Osteoblast (primary cell): ENCODE data around the gene COPS6. TPM values are rescaled to one million over a fixed set of nuclear protein-coding genes. Genes with fewer than 3 reads are reported as not detected.
A peak's percentile ranks its signal among the peaks of the same experiment; 100 is the strongest.

Source experiments
- DNase-seq: peaks from one replicate; pipeline ENCODE4 v3.0.0; 2011; ENCODE audit warnings: low spot score, mixed read lengths; ENCODE audit not compliant: insufficient read length; ENCODE audit errors: missing footprints
- H2AFZ ChIP-seq: 2 replicates; pipeline ENCODE4 v1.6.0; 2011; ENCODE audit warnings: mild to moderate bottlenecking, low read length
- H3K27ac ChIP-seq: 2 replicates; pipeline ENCODE4 v1.5.1; 2011; ENCODE audit warnings: mild to moderate bottlenecking, low read depth, low read length, moderate library complexity
- H3K27me3 ChIP-seq: 2 replicates; pipeline ENCODE4 v1.6.0; 2012; ENCODE audit warnings: mild to moderate bottlenecking, control low read depth, inconsistent platforms, low read length, moderate library complexity; ENCODE audit not compliant: insufficient read depth
- H3K36me3 ChIP-seq: 2 replicates; pipeline ENCODE4 v1.5.1; 2011; ENCODE audit warnings: mild to moderate bottlenecking, low read length, control low read depth, moderate library complexity; ENCODE audit not compliant: insufficient read depth
- H3K4me1 ChIP-seq: 2 replicates; pipeline ENCODE4 v1.5.1; 2011; ENCODE audit warnings: mild to moderate bottlenecking, low read length, control low read depth, moderate library complexity; ENCODE audit not compliant: insufficient read depth
- H3K4me2 ChIP-seq: 2 replicates; pipeline ENCODE4 v1.6.0; 2011; ENCODE audit warnings: mild to moderate bottlenecking, low read length; ENCODE audit not compliant: insufficient read depth
- H3K4me3 ChIP-seq: fragments of 200-600 bp; sonication (generic); 3 replicates; pipeline ENCODE4 v1.5.1; 2012; ENCODE audit warnings: mild to moderate bottlenecking, low read length, inconsistent platforms; ENCODE audit not compliant: insufficient read depth
- H3K79me2 ChIP-seq: 2 replicates; pipeline ENCODE4 v1.6.0; 2012; ENCODE audit warnings: mild to moderate bottlenecking, low read length, control low read depth, inconsistent platforms; ENCODE audit not compliant: insufficient read depth
- H3K9me3 ChIP-seq: 2 replicates; pipeline ENCODE4 v1.5.1; 2011; ENCODE audit warnings: low read depth, low read length, control low read depth
- H4K20me1 ChIP-seq: 2 replicates; pipeline ENCODE4 v1.6.0; 2012; ENCODE audit warnings: mild to moderate bottlenecking, low read length, control low read depth; ENCODE audit not compliant: insufficient read depth
- total RNA-seq: library from RNA; depleted of rRNA; stranded (reverse); fragments of >200 nt; gene quantifications from 2 replicates; pipeline ENCODE4 v1.2.3, GENCODE V29; 2012
- TF ChIP-seq, protein P1 (sequence below): IDR thresholded peaks from 2 replicates; pipeline ENCODE4 v1.5.1; 2011; ENCODE audit warnings: mild to moderate bottlenecking, low read depth, low read length, moderate library complexity; ENCODE audit errors: extremely low read depth

Gene COPS6
- total RNA-seq, 1 donor = 45.6 TPM

DNA sequence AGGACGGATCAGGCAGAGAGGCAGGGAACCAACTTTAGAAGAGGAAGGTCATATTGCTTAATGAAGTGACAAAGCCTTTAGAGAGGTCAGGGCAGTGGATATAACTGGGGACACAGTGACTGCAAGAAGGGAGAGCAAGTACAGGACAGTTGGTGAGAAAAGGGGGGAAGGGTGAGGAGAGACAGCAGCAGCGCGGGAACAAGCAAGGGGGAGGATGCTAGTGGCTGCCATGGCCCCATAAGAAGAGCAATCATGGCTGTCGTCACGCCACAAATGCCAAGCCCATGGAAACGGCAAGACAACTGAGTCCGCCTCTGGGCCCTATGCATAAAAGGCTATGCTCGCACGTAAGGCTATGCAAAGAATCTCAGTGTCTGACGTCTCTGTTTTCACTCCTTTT, 16.3 kb upstream of the COPS6 start:
- no peaks in the 10 kb centered on the region for H3K4me1 ChIP-seq
- H3K36me3 ChIP-seq = peaks cover 79% of the 10 kb centered on the region
- H3K27ac ChIP-seq = no peak overlapping the region
- peaks cover 27% of the 10 kb centered on the region for H3K79me2 ChIP-seq
- no peaks in the 10 kb centered on the region for H3K27me3 ChIP-seq
- no peak overlapping the region for H3K4me3 ChIP-seq
- H2AFZ ChIP-seq = no peak overlapping the region
- TF ChIP-seq, protein P1, sequence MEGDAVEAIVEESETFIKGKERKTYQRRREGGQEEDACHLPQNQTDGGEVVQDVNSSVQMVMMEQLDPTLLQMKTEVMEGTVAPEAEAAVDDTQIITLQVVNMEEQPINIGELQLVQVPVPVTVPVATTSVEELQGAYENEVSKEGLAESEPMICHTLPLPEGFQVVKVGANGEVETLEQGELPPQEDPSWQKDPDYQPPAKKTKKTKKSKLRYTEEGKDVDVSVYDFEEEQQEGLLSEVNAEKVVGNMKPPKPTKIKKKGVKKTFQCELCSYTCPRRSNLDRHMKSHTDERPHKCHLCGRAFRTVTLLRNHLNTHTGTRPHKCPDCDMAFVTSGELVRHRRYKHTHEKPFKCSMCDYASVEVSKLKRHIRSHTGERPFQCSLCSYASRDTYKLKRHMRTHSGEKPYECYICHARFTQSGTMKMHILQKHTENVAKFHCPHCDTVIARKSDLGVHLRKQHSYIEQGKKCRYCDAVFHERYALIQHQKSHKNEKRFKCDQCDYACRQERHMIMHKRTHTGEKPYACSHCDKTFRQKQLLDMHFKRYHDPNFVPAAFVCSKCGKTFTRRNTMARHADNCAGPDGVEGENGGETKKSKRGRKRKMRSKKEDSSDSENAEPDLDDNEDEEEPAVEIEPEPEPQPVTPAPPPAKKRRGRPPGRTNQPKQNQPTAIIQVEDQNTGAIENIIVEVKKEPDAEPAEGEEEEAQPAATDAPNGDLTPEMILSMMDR = no peak
- H4K20me1 ChIP-seq = peaks cover 5% of the 10 kb centered on the region
- no peak overlapping the region for H3K4me2 ChIP-seq
- peaks cover 37% of the 10 kb centered on the region for H3K9me3 ChIP-seq
- peak; percentile 13 for DNase-seq

DNA sequence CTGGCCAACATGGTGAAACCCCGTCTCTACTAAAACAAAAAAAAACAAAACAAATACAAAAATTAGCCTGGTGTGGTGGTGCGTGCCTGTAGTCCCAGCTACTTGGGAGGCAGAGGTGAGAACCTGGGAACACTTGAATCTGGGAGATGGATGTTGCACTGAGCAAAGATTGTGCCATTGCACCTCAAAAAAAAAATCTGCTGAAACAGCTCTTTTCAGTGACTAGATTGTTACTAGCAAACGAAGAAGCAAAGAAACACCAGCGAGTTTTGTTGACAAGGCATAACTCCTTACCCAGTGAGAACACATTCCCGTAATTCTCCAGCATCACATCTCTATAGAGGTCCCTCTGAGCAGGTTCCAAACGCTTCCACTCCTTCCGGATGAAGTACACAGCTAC, 13.9 kb upstream of the COPS6 start:
- H4K20me1 ChIP-seq = peaks cover 18% of the 10 kb centered on the region
- peaks cover 35% of the 10 kb centered on the region for H3K9me3 ChIP-seq
- H3K4me2 ChIP-seq = no peak overlapping the region
- TF ChIP-seq, protein P1 = no peak
- no peak overlapping the region for H3K27ac ChIP-seq
- no peak for DNase-seq
- H3K4me1 ChIP-seq = peaks cover 2% of the 10 kb centered on the region
- H2AFZ ChIP-seq = no peak overlapping the region
- H3K27me3 ChIP-seq = no peaks in the 10 kb centered on the region
- peaks cover 50% of the 10 kb centered on the region for H3K79me2 ChIP-seq
- no peak overlapping the region for H3K4me3 ChIP-seq
- peaks cover 87% of the 10 kb centered on the region for H3K36me3 ChIP-seq

DNA sequence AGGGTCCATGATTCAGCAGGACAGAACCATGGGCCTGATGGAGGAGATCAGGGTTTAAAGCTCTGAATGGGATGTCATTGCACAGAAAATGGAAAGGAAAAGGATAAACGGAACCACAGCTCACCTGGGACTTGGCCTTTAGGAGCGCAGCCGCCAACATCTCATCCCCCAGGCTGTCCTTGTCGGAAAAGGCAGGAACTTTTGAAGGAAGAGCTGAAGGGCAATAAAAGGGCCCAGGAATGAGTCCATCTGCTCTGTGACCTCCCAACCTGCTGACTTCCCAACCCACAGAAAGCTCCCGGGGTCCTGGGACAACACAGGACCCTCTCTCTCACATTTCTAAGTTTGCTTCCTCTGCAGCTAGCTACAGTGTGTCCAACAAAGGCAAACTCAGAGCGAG, 13.4 kb upstream of the COPS6 start:
- peaks cover 56% of the 10 kb centered on the region for H3K79me2 ChIP-seq
- H3K4me2 ChIP-seq = no peak overlapping the region
- no peak overlapping the region for H3K4me3 ChIP-seq
- TF ChIP-seq, protein P1 = no peak
- peaks cover 22% of the 10 kb centered on the region for H4K20me1 ChIP-seq
- no peak overlapping the region for H3K27ac ChIP-seq
- no peaks in the 10 kb centered on the region for H3K27me3 ChIP-seq
- no peak overlapping the region for H2AFZ ChIP-seq
- peaks cover 7% of the 10 kb centered on the region for H3K4me1 ChIP-seq
- DNase-seq = no peak
- peaks cover 29% of the 10 kb centered on the region for H3K9me3 ChIP-seq
- peaks cover 83% of the 10 kb centered on the region for H3K36me3 ChIP-seq

DNA sequence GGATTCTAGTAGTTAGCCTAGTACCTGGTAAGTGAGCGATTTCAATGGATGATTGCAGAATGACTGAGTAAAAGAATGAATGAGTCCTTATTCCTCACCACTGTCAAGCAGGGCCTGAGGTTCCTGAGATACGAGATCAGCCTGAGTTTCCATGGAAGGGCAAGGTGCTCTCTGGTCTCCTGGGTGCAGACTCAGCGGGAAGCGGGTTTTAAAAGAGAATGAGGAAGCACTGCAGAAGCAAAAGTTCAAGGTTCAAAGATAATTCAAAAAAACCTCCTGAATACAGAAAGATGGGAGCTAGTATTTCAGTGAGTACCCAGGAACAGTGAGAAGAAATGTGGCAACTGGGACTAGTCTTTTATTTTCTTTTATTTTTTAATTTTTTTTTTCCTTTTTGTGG, 11.6 kb upstream of the COPS6 start:
- Histone ChIP-seq H3K4me1 (peaks cover 14% of the 10 kb centered on the region), H3K27ac (no peak overlapping the region), H3K79me2 (peaks cover 68% of the 10 kb centered on the region), H3K4me2 (no peak overlapping the region), H4K20me1 (peaks cover 21% of the 10 kb centered on the region), H3K27me3 (no peaks in the 10 kb centered on the region), H2AFZ (no peak overlapping the region), H3K4me3 (no peak overlapping the region), H3K36me3 (peaks cover 65% of the 10 kb centered on the region), H3K9me3 (peaks cover 11% of the 10 kb centered on the region)
- TF ChIP-seq, protein P1 = no peak
- DNase-seq = no peak
